Amygdala (tissue), 56 donors: Measurements from ENCODE around the gene MED28.
"Not testable (repeated sequence)": the region's sequence is repeated elsewhere in the genome, so short reads cannot be mapped to it uniquely, and the experiment has no call there.

ENCODE experiments used
- DNase-seq, 56 donors: peaks; one replicate each; lab custom pipeline; 2025; lab: John Stamatoyannopoulos, UW

Gene MED28

GRCh38 chr4:17614416-17615299 is at the start of gene MED28:
Gene MED28 (plus strand): TSS chr4:17614641. CDS start chr4:17614655, 14 bp downstream.
- DNase-seq: peak; percentile 62 to 95 (median 85)

GRCh38 chr4:17565846-17566245 is 48.6 kb upstream of the MED28 start:
- no peak for DNase-seq

GRCh38 chr4:17567271-17567670 is 47.2 kb upstream of the MED28 start:
- no peak for DNase-seq

GRCh38 chr4:17574206-17574605 is 40.2 kb upstream of the MED28 start:
- no peak for DNase-seq

GRCh38 chr4:17575177-17575576 is 39.3 kb upstream of the MED28 start:
- DNase-seq: not testable (repeated sequence)

GRCh38 chr4:17576932-17577664 is 37.3 kb upstream of the MED28 start, which contains the start of gene LAP3:
Gene LAP3 (plus strand): TSS chr4:17577198. CDS start chr4:17577466, 268 bp downstream.
- peak; percentile 81 to 100 (median 97) for DNase-seq

GRCh38 chr4:17577665-17578481 is 36.6 kb upstream of the MED28 start:
- DNase-seq: peak in 18 of 56 donors; percentile 8 to 65 (median 37)

GRCh38 chr4:17578482-17578891 is 36.0 kb upstream of the MED28 start:
- DNase-seq: no peak

- no peak for DNase-seq
These were observed 33.5 kb upstream of the MED28 start for GRCh38 chr4:17580969-17581368.

- peak in 1 of 56 donors; percentile 1 for DNase-seq
These were observed 31.2 kb upstream of the MED28 start for GRCh38 chr4:17583276-17583675.

GRCh38 chr4:17583941-17584340 is 30.5 kb upstream of the MED28 start:
- DNase-seq: no peak

GRCh38 chr4:17584521-17585213 is 29.8 kb upstream of the MED28 start:
- DNase-seq: peak in 6 of 56 donors; percentile 3 to 39 (median 8)

- peak in 2 of 56 donors; percentile 12 to 21 for DNase-seq
These were observed 27.2 kb upstream of the MED28 start for GRCh38 chr4:17587094-17587822.

- DNase-seq: no peak
These were observed 25.1 kb upstream of the MED28 start for GRCh38 chr4:17589355-17589754.

GRCh38 chr4:17595471-17596005 is 18.9 kb upstream of the MED28 start:
- peak in 1 of 56 donors; percentile 2 for DNase-seq

- DNase-seq: no peak
These were observed 16.9 kb upstream of the MED28 start for GRCh38 chr4:17597517-17597916.

- no peak for DNase-seq
These were observed 14.6 kb upstream of the MED28 start for GRCh38 chr4:17599826-17600225.

GRCh38 chr4:17605236-17605635 is 9.2 kb upstream of the MED28 start:
- peak in 16 of 56 donors; percentile 5 to 37 (median 13) for DNase-seq
